Measurements from ENCODE around the gene TTLL1.
"Not testable (repeated sequence)": the region's sequence is repeated elsewhere in the genome, so short reads cannot be mapped to it uniquely, and the experiment has no call there.

The TTLL1 gene

GRCh38 chr22:43013355-43014315 lies 75.6 kb downstream of the TTLL1 start:
- DNase-seq (ENCODE audit: low spot score): no peak

GRCh38 chr22:43012390-43012789 lies 76.8 kb downstream of the TTLL1 start:
- no peak for DNase-seq (ENCODE audit: low spot score)

- DNase-seq (ENCODE audit: low spot score): no peak
Observed at GRCh38 chr22:43011079-43011478, 78.1 kb downstream of the TTLL1 start.

- no peak for DNase-seq (ENCODE audit: low spot score)
Observed at GRCh38 chr22:43009444-43009843, 79.7 kb downstream of the TTLL1 start.

- no peak for DNase-seq (ENCODE audit: low spot score)
Observed at GRCh38 chr22:43008921-43009320, 80.3 kb downstream of the TTLL1 start.

- no peak for DNase-seq (ENCODE audit: low spot score)
Observed at GRCh38 chr22:43008509-43008908, 80.7 kb downstream of the TTLL1 start.

- no peak for DNase-seq (ENCODE audit: low spot score)
Observed at GRCh38 chr22:43007519-43008102, 81.6 kb downstream of the TTLL1 start.

GRCh38 chr22:43006753-43007152 lies 82.4 kb downstream of the TTLL1 start:
- DNase-seq (ENCODE audit: low spot score): no peak

GRCh38 chr22:43006016-43006505 lies 83.1 kb downstream of the TTLL1 start:
- no peak for DNase-seq (ENCODE audit: low spot score)

- no peak for DNase-seq (ENCODE audit: low spot score)
Observed at GRCh38 chr22:43005106-43005505, 84.1 kb downstream of the TTLL1 start.

- no peak for DNase-seq (ENCODE audit: low spot score)
Observed at GRCh38 chr22:43004362-43005035, 84.7 kb downstream of the TTLL1 start.

GRCh38 chr22:43002202-43002586 lies 87.0 kb downstream of the TTLL1 start:
- DNase-seq (ENCODE audit: low spot score): no peak

- DNase-seq (ENCODE audit: low spot score): peak; percentile 71
Observed at GRCh38 chr22:43001271-43002201, 87.7 kb downstream of the TTLL1 start.

- no peak for DNase-seq (ENCODE audit: low spot score)
Observed at GRCh38 chr22:43000441-43001175, 88.6 kb downstream of the TTLL1 start.

- DNase-seq (ENCODE audit: low spot score): no peak
Observed at GRCh38 chr22:42997582-42998090, 91.6 kb downstream of the TTLL1 start.

GRCh38 chr22:42996646-42997365 lies 92.4 kb downstream of the TTLL1 start:
- no peak for DNase-seq (ENCODE audit: low spot score)

- not testable (repeated sequence) for DNase-seq (ENCODE audit: low spot score)
Observed at GRCh38 chr22:42995654-42996053, 93.5 kb downstream of the TTLL1 start.

- peak; percentile 76 for DNase-seq (ENCODE audit: low spot score)
Observed at GRCh38 chr22:42994917-42995562, 94.2 kb downstream of the TTLL1 start.

GRCh38 chr22:42994276-42994916 lies 94.8 kb downstream of the TTLL1 start:
- no peak for DNase-seq (ENCODE audit: low spot score)

Measured in Ammon's horn (tissue), 1 donor.